SH-SY5Y (cell line): ENCODE measurements around the gene ACTR2.

Experiments
- GATA2 ChIP-seq: IDR thresholded peaks from 2 replicates; pipeline ENCODE4 v1.6.1; 2011; ENCODE audit warnings: mild to moderate bottlenecking, low read depth, low read length
- GATA3 ChIP-seq: IDR thresholded peaks from 2 replicates; pipeline ENCODE4 v1.6.1; 2011; ENCODE audit warnings: low read depth, mild to moderate bottlenecking, low read length, moderate library complexity

GRCh38 chr2:65294701-65295100, 67.1 kb downstream of the ACTR2 start:
- TF ChIP-seq GATA2: no peak
- no peak for TF ChIP-seq GATA3
